GM10248 (cell line): ENCODE data around the gene CLIC4.

ENCODE experiments used
- CTCF ChIA-PET: fragments of 300-600 bp; sonication (Branson Sonifier 250); formaldehyde crosslinking; extraction: SDS; loops from one replicate; lab custom pipeline; 2021; ENCODE audit warnings: antibody characterized with exemption; lab: Yijun Ruan, JAX
- POLR2A ChIA-PET: fragments of 350-650 bp; sonication (Branson Sonifier 250); formaldehyde crosslinking; extraction: SDS; loops from one replicate; lab custom pipeline; 2020; ENCODE audit warnings: antibody characterized with exemption; lab: Yijun Ruan, JAX
- DNase-seq: peaks from one replicate; pipeline ENCODE4 v3.0.0; 2012; ENCODE audit errors: extremely low spot score
- CTCF ChIP-seq: IDR thresholded peaks from 2 replicates; pipeline ENCODE4 v1.5.1; 2012; ENCODE audit warnings: mild to moderate bottlenecking, low read depth; ENCODE audit errors: extremely low read depth, missing control alignments, control extremely low read depth

CLIC4 gene

GRCh38 chr1:24830680-24831272 is 85.5 kb downstream of the CLIC4 start:
- DNase-seq, result peak; percentile 46
- peak; percentile 59 for TF ChIP-seq CTCF
- ChIA-PET POLR2A (interaction anchor here (0.5 kb wide), 1 partner anchor 126 kb away, joined by 3 read pairs; no protein-coding TSS in a partner anchor), CTCF (interaction anchor here (0.6 to 9.8 kb wide), 55 partner anchors 10 to 632 kb away, joined by 3 to 250 read pairs (median 4); partner anchors contain the start of gene CLIC4)

GRCh38 chr1:24841593-24841992 is 96.3 kb downstream of the CLIC4 start:
- CTCF ChIA-PET, result interaction anchor here (1.1 to 3.1 kb wide), 6 partner anchors 9 to 363 kb away, joined by 3 to 13 read pairs (median 7); no protein-coding TSS in a partner anchor
- TF ChIP-seq CTCF, result no peak
- POLR2A ChIA-PET, result no interaction called here
- no peak for DNase-seq

- ChIA-PET CTCF (interaction anchor here (1.0 to 4.1 kb wide), 10 partner anchors 16 to 358 kb away, joined by 3 to 66 read pairs (median 7); no protein-coding TSS in a partner anchor), POLR2A (no interaction called here)
- DNase-seq, result no peak
- no peak for TF ChIP-seq CTCF
Measured at GRCh38 chr1:24846671-24847070, 101.4 kb downstream of the CLIC4 start.

- ChIA-PET CTCF (interaction anchor here (0.7 to 4.1 kb wide), 44 partner anchors 12 to 917 kb away, joined by 3 to 66 read pairs (median 4); partner anchors contain the start of genes CLIC4 and RUNX3), POLR2A (interaction anchor here (0.5 to 0.7 kb wide), 3 partner anchors 95 to 391 kb away, joined by 3 to 5 read pairs (median 3); no protein-coding TSS in a partner anchor)
- peak; percentile 89 for DNase-seq
- peak; percentile 96 for TF ChIP-seq CTCF
Measured at GRCh38 chr1:24847995-24848881, 103.0 kb downstream of the CLIC4 start.

GRCh38 chr1:24849672-24850295 is 104.5 kb downstream of the CLIC4 start:
- TF ChIP-seq CTCF, result peak; percentile 70

More at GRCh38 chr1:24849672-24850295, 104.5 kb downstream of the CLIC4 start:
- peak; percentile 29 for DNase-seq
- CTCF ChIA-PET, result interaction anchor here (0.7 to 4.1 kb wide), 15 partner anchors 9 to 355 kb away, joined by 3 to 66 read pairs (median 7); no protein-coding TSS in a partner anchor
- POLR2A ChIA-PET, result interaction anchor here (0.6 to 0.8 kb wide), 3 partner anchors 13 to 118 kb away, joined by 3 to 20 read pairs (median 12); no protein-coding TSS in a partner anchor
